DND-41 (cell line): ENCODE measurements around the gene PDHB.

Experiments used
- EZH2 ChIP-seq: IDR thresholded peaks from 3 replicates; pipeline ENCODE4 v1.6.1; 2012; ENCODE audit warnings: borderline replicate concordance, low read depth, mild to moderate bottlenecking, moderate library complexity, low read length, inconsistent platforms; ENCODE audit not compliant: severe bottlenecking
- TF ChIP-seq, protein P1 (sequence below): IDR thresholded peaks from 2 replicates; pipeline ENCODE4 v1.5.1; 2012; ENCODE audit warnings: borderline replicate concordance, low read length, moderate library complexity, mild to moderate bottlenecking; ENCODE audit not compliant: poor library complexity, severe bottlenecking; ENCODE audit errors: extremely low read depth

- TF ChIP-seq, protein P1, sequence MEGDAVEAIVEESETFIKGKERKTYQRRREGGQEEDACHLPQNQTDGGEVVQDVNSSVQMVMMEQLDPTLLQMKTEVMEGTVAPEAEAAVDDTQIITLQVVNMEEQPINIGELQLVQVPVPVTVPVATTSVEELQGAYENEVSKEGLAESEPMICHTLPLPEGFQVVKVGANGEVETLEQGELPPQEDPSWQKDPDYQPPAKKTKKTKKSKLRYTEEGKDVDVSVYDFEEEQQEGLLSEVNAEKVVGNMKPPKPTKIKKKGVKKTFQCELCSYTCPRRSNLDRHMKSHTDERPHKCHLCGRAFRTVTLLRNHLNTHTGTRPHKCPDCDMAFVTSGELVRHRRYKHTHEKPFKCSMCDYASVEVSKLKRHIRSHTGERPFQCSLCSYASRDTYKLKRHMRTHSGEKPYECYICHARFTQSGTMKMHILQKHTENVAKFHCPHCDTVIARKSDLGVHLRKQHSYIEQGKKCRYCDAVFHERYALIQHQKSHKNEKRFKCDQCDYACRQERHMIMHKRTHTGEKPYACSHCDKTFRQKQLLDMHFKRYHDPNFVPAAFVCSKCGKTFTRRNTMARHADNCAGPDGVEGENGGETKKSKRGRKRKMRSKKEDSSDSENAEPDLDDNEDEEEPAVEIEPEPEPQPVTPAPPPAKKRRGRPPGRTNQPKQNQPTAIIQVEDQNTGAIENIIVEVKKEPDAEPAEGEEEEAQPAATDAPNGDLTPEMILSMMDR: no peak
- TF ChIP-seq EZH2: no peak
Observed at GRCh38 chr3:58394339-58394738, 39.3 kb downstream of the PDHB start.
